Effector CD4-positive, alpha-beta T cell (primary cell): ENCODE results near the gene LRFN3.
A peak's percentile ranks its signal among the peaks of the same experiment; 100 is the strongest.
"Not testable (repeated sequence)": the region's sequence is repeated elsewhere in the genome, so short reads cannot be mapped to it uniquely, and the experiment has no call there.

Experiments used
- DNase-seq: peaks from one replicate; pipeline ENCODE4 v3.0.0-alpha.2; 2020

Gene LRFN3

GRCh38 chr19:35940078-35940775 is 4.1 kb downstream of the LRFN3 start:
- no peak for DNase-seq

GRCh38 chr19:35940839-35941238 is 4.7 kb downstream of the LRFN3 start:
- DNase-seq = no peak

GRCh38 chr19:35942235-35942634 is 6.1 kb downstream of the LRFN3 start:
- no peak for DNase-seq

GRCh38 chr19:35943321-35944301 is 7.4 kb downstream of the LRFN3 start:
- no peak for DNase-seq

DNA sequence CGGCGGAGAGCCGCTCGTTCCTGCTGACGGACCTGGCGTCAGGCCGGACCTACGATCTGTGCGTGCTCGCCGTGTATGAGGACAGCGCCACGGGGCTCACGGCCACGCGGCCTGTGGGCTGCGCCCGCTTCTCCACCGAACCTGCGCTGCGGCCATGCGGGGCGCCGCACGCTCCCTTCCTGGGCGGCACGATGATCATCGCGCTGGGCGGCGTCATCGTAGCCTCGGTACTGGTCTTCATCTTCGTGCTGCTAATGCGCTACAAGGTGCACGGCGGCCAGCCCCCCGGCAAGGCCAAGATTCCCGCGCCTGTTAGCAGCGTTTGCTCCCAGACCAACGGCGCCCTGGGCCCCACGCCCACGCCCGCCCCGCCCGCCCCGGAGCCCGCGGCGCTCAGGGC is 8.4 kb downstream of the LRFN3 start:
- DNase-seq = no peak

DNA sequence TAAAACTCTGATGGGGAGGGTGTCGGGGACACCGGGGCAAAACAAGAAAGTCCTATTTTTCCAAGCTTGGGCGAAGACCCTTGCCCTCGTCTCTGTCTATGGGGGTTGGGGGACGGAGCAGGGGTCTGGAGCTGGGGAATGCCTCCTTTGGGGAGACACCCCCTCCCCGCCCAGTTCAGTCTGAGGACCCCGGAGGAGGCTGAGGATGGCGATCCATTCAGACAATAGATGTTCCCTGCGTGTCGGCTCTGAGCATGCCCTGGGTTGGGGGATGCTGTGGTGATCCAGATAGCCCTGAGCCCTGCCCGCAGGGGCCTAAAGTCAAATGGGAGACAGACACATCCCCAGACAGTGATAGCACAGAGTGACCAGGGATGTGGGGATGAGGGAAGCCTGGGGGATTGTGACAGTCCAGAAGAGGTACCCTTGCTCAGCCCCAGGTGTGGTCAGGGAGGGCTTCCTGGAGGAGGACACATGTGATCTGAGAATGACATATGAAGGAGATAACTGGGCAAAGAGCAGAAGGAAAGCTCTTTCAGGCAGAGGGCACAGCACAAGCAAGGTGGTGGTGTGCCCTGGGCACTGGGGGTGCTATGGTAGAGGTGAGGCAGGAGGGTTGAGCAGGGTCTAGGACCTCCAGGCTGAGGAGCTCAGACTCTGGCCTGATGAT is 9.1 kb downstream of the LRFN3 start:
- no peak for DNase-seq

DNA sequence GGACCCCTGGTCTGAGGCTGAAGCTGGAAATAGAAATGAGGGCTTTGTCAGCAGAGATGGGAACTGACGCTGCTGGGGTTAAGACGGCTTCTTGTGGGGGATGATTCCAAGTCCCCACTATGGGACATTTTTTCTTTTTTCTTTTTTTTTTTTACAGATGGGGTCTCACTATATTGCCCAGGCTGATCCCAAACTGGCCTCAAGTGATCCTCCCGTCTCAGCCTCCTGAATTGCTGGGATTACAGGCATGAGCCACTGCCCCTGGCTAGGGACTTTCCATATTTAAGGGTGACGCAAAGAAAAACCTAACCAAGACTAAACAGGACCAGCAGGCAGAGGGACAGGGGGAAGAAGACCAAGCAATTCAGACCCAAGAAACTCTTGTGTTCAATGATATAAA is 10.0 kb downstream of the LRFN3 start:
- no peak for DNase-seq

- no peak for DNase-seq
Measured at GRCh38 chr19:35949131-35949530, 13.0 kb downstream of the LRFN3 start.

- no peak for DNase-seq
Measured at GRCh38 chr19:35955881-35956634, 19.9 kb downstream of the LRFN3 start.

DNA sequence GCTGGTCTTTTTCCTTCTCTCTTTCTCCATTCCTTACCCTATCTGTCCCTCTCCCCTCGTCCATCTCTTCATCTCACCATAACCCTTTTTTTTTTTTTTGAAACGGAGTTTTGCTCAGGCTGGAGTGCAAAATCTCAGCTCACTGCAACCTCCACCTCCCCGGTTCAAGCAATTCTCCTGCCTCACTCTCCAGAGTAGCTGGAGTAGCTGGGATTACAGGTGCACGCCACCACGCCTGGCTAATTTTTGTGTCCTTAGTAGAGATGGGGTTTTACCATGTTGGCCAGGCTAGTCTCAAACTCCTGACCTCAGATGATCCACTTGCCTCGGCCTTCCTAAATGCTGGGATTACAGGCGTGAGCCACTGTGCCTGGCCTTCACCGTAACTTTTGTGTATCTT is 21.2 kb downstream of the LRFN3 start:
- DNase-seq = not testable (repeated sequence)

- DNase-seq = no peak
Measured at GRCh38 chr19:35958660-35959039, 22.5 kb downstream of the LRFN3 start.

- peak; percentile 78 for DNase-seq
Measured at GRCh38 chr19:35959040-35959967, 23.1 kb downstream of the LRFN3 start.

- DNase-seq = no peak
Measured at GRCh38 chr19:35959968-35960320, 23.8 kb downstream of the LRFN3 start.

GRCh38 chr19:35960432-35960972 is 24.3 kb downstream of the LRFN3 start:
- DNase-seq = no peak

DNA sequence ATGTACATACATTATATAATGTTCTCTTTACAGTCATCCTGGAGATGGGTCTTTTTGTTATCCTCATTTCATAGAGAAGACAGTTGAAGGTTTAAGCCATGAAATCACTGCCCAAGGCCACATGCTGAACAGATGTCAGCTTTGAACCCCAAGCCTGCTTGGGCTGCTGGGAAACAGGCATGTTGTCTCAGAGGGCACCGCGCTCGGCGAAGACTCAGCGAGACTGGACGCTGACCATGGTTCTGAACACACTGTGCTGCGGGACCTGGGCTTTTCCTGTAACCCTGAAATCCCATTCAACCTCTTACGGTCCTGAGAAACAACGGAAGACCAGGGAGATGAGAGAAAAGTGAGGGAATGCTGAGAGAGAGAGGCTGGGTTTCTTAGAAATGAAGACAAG is 27.3 kb downstream of the LRFN3 start:
- no peak for DNase-seq

GRCh38 chr19:35966771-35967170 is 30.6 kb downstream of the LRFN3 start:
- no peak for DNase-seq

GRCh38 chr19:35973487-35973886 is 37.3 kb downstream of the LRFN3 start:
- DNase-seq = no peak

DNA sequence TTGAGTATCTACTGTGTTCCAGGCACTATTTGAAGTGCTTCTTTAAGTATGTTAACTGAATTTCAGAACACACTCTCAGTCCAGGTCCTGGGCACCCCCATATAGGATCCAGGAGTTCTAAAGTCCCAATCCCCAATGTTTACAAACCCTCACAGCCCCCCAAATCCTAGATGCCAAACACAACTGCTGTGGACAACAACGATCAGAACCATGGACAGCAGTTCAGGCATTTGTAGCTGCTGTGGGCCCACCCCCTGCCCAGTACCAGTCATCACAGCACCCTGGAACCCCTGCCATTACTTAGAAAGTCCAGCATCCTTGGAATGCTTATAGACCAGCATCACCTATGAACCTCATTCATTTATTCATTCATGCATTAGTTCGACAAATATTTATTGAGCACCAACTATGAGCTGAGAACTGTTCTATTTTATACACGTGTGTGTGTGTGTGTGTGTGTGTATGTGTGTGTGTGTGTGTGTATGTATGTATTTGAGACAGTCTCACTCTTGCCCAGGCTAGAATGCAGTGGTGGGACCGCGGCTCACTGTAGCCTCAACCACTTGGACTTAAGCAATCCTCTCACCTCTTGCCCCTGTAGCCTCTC is 39.5 kb downstream of the LRFN3 start:
- DNase-seq = no peak

- no peak for DNase-seq
Measured at GRCh38 chr19:35977446-35978222, 41.5 kb downstream of the LRFN3 start.

GRCh38 chr19:35978271-35978670 is 42.1 kb downstream of the LRFN3 start:
- DNase-seq = no peak
